HEK293 (cell line): ENCODE data around the gene SLC35D1.

Source experiments
- ZNF530 ChIP-seq: fragments of 450-650 bp; formaldehyde crosslinking; IDR thresholded peaks from 2 replicates; pipeline ENCODE4 v1.5.1; 2016; ENCODE audit warnings: low read depth, missing biosample characterization, missing genetic modification characterization
- ZNF792 ChIP-seq: fragments of 450-650 bp; formaldehyde crosslinking; IDR thresholded peaks from 2 replicates; pipeline ENCODE4 v1.5.1; 2016; ENCODE audit warnings: missing biosample characterization, missing genetic modification characterization
- TF ChIP-seq, protein P1 (sequence below): fragments of 450-650 bp; formaldehyde crosslinking; IDR thresholded peaks from 2 replicates; pipeline ENCODE4 v1.5.1; 2016; ENCODE audit warnings: missing biosample characterization, missing genetic modification characterization

- TF ChIP-seq, protein P1, sequence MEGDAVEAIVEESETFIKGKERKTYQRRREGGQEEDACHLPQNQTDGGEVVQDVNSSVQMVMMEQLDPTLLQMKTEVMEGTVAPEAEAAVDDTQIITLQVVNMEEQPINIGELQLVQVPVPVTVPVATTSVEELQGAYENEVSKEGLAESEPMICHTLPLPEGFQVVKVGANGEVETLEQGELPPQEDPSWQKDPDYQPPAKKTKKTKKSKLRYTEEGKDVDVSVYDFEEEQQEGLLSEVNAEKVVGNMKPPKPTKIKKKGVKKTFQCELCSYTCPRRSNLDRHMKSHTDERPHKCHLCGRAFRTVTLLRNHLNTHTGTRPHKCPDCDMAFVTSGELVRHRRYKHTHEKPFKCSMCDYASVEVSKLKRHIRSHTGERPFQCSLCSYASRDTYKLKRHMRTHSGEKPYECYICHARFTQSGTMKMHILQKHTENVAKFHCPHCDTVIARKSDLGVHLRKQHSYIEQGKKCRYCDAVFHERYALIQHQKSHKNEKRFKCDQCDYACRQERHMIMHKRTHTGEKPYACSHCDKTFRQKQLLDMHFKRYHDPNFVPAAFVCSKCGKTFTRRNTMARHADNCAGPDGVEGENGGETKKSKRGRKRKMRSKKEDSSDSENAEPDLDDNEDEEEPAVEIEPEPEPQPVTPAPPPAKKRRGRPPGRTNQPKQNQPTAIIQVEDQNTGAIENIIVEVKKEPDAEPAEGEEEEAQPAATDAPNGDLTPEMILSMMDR (tag by site-specific recombination), result no peak
- TF ChIP-seq ZNF530 (no peak), ZNF792 (tag by site-specific recombination) (no peak)
Observed at GRCh38 chr1:67019600-67020136, 34.3 kb downstream of the SLC35D1 start.
